ENCODE results near the gene HCRTR1.
"Not testable (repeated sequence)": the region's sequence is repeated elsewhere in the genome, so short reads cannot be mapped to it uniquely, and the experiment has no call there.

Gene HCRTR1

DNA sequence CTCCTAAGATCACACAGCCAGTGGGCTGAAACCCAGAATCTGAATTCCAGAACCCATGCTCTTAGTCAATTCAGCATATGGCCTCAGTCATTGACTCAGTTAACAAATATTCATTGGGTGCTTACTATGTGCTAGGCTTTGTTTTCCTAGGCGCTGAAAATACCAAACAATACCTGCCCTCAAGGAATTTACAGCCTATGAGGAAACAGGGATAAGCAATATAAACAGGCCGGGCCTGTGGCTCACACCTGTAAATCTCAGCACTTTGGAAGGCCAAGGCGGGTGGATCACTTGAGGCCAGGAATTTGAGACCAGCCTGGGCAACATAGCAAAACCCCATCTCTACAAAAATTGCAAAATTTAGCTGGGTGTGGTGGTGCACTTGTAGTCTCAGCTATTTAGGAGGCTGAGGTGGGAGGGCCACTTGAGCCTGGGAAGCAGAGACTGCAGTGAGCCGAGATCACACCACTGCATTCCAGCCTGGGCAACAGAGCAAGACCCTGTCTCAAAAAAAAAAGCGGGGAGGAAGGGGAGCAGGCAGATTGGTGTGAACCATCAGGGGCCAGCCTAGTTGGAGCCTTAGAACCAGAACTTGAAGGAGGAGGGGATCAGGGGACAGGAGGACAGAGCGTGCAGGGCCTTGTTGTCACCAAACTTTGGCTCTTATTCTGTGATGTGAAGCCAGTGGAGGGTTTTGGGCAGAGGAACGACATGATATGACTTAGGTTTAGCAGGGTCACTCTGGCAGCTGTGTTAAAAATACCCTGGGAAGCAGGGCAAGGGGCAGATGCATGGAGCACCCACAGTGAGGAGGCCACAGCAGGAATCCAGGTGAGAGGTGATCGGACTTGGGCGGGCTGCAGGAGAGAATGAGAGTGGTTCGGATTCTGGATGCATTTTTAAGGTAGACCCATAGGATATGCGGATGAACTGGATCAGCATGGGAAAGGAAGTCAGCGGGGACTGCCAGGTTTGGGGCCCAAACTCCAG is 35.4 kb upstream of the HCRTR1 start:
- in situ Hi-C loops (cut with MboI; ENCODE audit: low sequenced_read_pairs), result no loop called here

GRCh38 chr1:31583082-31583994 is 34.2 kb upstream of the HCRTR1 start:
- in situ Hi-C loops (cut with MboI; ENCODE audit: low sequenced_read_pairs), result no loop called here

DNA sequence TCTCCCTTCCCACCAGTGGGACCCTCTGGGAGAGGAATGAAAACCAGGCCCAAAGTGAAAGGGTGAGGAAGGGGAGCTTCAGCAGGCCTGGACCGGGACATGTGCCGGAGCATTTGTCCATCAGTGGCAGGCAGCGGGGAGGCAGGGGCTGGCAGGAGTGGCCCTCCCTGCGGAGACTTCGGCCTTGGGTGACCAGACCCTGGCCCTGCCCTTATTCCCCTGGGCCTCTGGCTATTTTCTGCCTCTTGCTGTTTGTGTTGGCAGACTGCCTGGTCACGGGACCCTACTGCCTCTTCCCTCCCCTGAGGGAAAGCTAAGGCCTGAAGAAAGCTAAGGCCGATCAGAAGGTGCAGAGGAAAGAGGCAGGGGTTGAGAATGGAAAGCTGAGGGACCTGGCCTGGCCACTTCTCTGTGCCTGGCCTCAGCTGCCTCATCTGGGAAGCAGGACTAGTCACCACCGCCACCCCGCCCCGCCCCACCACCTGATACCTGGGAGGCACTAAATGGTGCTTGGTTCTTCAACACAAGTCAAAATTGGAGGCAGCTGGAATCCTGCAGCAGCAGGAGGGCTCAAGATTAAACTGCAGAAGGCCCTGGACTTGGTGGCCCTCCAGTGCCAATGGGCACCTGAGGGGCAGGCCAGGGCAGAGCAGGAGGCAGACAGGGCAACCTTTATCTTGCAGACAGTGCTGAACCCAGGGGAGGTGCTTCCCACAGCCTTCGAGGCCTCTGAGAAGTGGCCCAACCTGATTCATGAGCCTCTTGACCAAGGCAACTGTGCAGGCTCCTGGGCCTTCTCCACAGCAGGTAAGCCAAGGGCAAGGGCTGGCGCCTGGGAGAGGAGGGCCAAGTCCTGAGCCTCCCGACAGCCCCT is 33.3 kb upstream of the HCRTR1 start:
- in situ Hi-C loops (cut with MboI; ENCODE audit: low sequenced_read_pairs), result no loop called here

DNA sequence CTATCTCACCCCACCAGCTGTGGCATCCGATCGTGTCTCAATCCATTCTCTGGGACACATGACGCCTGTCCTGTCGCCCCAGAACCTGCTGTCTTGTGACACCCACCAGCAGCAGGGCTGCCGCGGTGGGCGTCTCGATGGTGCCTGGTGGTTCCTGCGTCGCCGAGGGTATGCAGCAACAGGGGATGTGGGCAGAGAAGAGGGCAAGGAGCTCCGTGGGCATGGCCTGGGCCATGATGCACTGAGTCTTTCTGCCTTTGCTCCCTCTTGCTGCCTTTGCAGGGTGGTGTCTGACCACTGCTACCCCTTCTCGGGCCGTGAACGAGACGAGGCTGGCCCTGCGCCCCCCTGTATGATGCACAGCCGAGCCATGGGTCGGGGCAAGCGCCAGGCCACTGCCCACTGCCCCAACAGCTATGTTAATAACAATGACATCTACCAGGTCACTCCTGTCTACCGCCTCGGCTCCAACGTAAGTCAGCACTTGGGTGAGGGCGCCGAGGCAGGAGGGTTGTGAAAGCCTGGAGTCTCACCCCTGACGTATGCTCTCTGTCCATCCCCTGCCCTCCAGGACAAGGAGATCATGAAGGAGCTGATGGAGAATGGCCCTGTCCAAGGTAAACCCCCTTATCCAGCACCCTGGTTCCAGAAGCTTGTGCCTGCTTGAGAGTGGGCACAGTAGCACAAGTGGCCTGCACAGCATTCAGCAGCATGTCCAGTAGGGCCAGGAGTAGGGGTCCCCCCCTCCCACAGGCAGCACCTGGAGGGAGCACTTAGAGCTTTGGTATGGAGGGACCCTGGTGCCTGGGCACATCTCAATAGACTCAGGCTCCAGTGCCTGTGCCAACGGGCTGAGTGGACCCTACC is 32.4 kb upstream of the HCRTR1 start:
- in situ Hi-C loops (cut with MboI; ENCODE audit: low sequenced_read_pairs), result no loop called here

- in situ Hi-C loops (cut with MboI; ENCODE audit: low sequenced_read_pairs), result no loop called here
These were observed 31.6 kb upstream of the HCRTR1 start for GRCh38 chr1:31585736-31586365.

DNA sequence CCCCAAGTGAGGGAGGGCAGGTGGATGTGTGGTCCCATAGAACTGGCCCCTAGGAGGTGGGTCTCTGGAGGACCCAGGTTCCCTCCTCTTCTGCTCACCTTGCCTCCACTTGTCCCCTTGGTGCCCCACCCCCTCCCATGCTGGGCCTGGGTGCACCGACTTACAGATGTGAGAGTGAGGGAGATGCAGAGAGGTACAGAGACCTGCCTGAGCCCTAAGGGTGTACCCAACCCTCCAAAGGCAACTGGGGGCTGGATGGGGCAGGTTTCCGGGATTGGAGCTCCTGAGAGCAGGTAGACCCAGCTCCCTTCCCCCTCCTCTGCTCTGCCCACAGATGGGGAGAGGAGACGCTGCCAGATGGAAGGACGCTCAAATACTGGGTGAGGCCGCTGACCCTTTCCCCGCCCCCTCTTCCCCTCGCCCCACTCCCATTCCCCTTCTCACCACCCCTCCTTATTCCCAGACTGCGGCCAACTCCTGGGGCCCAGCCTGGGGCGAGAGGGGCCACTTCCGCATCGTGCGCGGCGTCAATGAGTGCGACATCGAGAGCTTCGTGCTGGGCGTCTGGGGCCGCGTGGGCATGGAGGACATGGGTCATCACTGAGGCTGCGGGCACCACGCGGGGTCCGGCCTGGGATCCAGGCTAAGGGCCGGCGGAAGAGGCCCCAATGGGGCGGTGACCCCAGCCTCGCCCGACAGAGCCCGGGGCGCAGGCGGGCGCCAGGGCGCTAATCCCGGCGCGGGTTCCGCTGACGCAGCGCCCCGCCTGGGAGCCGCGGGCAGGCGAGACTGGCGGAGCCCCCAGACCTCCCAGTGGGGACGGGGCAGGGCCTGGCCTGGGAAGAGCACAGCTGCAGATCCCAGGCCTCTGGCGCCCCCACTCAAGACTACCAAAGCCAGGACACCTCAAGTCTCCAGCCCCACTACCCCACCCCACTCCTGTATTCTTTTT is 30.8 kb upstream of the HCRTR1 start:
- in situ Hi-C loops (cut with MboI; ENCODE audit: low sequenced_read_pairs), result no loop called here

DNA sequence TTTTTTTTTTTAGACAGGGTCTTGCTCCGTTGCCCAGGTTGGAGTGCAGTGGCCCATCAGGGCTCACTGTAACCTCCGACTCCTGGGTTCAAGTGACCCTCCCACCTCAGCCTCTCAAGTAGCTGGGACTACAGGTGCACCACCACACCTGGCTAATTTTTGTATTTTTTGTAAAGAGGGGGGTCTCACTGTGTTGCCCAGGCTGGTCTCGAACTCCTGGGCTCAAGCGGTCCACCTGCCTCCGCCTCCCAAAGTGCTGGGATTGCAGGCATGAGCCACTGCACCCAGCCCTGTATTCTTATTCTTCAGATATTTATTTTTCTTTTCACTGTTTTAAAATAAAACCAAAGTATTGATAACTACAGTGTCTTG is 30.2 kb upstream of the HCRTR1 start:
- in situ Hi-C loops (cut with MboI; ENCODE audit: low sequenced_read_pairs), result not testable (repeated sequence)

DNA sequence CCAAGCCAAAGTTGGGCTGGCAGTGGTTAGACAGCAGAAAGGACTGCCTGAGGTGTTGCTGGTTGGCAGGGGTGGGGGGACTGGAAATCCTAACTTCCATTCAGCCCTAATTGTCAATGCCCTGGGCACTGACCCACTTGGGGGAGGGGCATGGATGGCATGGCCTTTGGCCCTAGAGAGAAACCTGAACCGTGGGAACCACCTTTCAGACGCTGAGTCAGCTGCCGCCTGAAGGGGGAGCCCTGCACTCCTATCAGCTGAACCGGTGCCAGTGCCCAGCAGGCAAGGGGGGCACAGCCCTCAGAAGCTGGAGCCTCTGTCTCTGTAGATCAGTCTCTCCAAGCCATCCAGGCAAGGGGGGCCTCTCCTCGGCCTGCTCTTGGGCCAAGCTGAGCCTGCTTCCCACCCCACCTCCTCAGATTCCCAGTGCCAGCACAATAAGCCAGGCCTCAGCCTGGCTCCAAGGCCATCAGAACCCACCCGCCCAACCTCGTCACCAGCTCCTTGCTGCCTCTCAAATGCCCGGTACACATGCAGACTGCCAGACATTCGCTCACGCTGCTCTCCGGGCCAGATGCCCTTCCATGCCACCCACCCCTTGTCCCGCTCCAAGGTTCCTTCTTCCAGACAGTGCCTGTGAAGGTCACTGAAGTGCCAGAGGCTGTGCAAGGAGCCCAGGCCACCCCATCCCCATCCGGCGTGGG is 29.6 kb upstream of the HCRTR1 start:
- in situ Hi-C loops (cut with MboI; ENCODE audit: low sequenced_read_pairs), result no loop called here

DNA sequence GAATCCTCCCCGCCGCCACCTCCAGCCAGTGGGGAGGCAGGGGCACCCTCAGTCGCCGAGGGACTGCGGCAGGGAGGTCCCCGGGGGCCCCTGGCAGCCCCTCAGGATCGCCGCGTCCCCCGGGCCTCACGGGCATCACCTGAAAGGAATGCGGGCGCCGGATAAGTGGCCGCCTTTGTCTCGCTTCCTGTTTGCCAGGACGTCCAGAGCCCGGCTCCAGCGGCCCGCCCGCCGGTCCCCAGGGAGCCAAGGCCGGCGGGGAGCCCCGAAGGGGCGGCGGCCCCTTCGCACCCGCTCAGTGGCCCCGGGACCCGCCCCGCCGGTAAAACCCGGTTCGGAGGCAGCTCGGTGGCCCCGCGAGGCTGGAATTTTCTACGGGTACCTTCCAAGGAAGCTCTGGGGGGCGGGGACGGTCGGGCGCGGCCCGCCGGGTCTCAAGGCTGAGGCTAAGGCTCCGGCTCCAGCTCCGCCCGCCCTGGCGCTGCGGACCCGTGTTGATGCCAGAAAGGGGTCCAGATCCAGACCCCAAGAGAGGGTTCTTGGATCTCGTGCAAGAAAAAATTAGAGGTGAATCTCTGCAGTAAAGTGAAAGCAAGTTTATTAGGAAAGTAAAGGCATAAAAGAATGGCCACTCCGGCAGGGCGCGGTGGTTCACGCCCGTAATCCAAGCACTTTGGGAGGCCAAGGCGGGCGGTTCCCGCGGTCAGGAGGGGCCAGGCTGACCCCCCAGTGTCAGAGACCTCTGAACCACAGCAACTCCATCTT is 28.6 kb upstream of the HCRTR1 start:
- in situ Hi-C loops (cut with MboI; ENCODE audit: low sequenced_read_pairs), result no loop called here

- in situ Hi-C loops (cut with MboI; ENCODE audit: low sequenced_read_pairs), result no loop called here
These were observed 25.9 kb upstream of the HCRTR1 start for GRCh38 chr1:31591425-31592093.

DNA sequence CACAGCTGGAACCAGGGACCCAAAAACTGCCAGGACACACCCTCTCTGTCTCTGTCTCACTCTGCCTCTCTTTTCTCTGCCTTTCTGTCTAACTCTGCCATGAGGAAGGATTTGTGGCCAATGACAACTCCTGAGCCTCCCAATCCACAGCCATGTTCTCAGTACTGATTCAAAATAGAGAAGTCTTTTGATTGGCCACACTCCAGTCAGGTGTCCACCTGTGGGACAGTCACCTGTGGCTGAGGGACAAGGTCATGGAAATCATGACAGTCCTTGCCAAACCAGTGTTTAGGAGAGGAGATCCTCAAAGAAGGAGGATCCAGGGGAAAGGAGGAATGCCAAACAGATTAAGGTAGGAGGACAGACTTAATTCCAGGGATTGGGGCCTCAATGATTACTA is 25.4 kb upstream of the HCRTR1 start:
- in situ Hi-C loops (cut with MboI; ENCODE audit: low sequenced_read_pairs), result no loop called here

- in situ Hi-C loops (cut with MboI; ENCODE audit: low sequenced_read_pairs), result no loop called here
These were observed 24.3 kb upstream of the HCRTR1 start for GRCh38 chr1:31593136-31593665.

DNA sequence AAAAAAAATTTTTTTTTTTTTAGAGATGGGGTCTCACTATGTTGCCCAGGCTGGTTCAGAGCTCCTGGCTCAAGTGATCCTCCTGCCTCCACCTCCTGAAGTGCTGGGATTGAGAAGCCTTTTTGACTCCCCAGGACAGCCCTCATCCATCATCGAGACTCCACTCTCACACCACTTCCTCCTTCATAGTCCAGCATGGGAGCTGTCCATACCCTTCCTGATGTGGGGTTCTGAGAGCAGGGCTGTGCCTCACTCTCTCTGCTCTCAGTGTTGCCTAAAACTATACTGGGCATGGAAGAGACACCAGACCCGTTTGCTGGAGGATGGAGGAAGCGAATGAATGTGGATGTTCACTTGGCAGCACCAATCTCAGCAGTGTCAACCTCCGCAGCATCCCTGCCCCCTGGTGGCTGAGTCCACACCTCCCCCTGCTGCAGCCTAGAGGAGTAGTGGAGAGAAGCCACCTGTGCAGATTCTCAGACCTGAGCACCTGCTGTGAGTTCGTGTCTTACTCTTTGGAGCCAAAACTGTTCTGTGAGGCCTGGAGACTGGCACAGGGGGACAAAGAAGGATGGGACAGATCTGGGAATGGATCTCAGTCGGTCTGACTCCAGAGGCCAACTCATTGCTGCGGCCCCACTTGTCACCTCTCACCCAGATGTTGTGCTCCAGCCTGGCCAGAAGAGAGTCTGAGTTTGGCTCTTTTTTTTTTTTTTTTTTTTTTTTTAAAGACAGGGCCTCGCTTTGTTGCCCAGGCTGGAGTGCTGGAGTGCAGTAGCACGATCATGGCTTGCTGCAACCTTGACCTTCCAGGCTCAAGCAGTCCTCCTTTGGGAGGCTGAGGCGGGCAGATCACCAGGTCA is 23.5 kb upstream of the HCRTR1 start:
- in situ Hi-C loops (cut with MboI; ENCODE audit: low sequenced_read_pairs), result no loop called here

GRCh38 chr1:31595836-31596736 is 21.4 kb upstream of the HCRTR1 start:
- in situ Hi-C loops (cut with MboI; ENCODE audit: low sequenced_read_pairs), result no loop called here
